Duodenal mucosa (tissue), 2 donors: ENCODE data around the gene GABBR2.

Source experiments
- H3K27ac ChIP-seq: one replicate; pipeline ENCODE4 v1.7.0; 2013; ENCODE audit warnings: low read depth, low read length
- H3K27me3 ChIP-seq, 2 donors: one replicate each; pipeline ENCODE4 v1.7.0; 2013; ENCODE audit warnings: low read length in 2 of 2, control low read depth in 1 of 2; ENCODE audit not compliant: insufficient read depth in 2 of 2, control insufficient read depth in 1 of 2
- H3K36me3 ChIP-seq, 2 donors: one replicate each; pipeline ENCODE4 v1.7.0; 2013; ENCODE audit warnings: low read length in 2 of 2, control low read depth in 1 of 2; ENCODE audit not compliant: insufficient read depth in 2 of 2, control insufficient read depth in 1 of 2
- H3K4me1 ChIP-seq, 2 donors: one replicate each; pipeline ENCODE4 v1.7.0; 2013; ENCODE audit warnings: low read length in 2 of 2, control low read depth in 1 of 2; ENCODE audit not compliant: insufficient read depth in 2 of 2, control insufficient read depth in 1 of 2
- H3K4me3 ChIP-seq, 2 donors: one replicate each; pipeline ENCODE4 v1.7.0; 2013; ENCODE audit warnings: low read length in 2 of 2, low read depth in 1 of 2
- H3K9ac ChIP-seq, 2 donors: one replicate each; pipeline ENCODE4 v1.7.0; 2013; ENCODE audit warnings: low read length in 2 of 2, low read depth in 1 of 2
- H3K9me3 ChIP-seq, 2 donors: one replicate each; pipeline ENCODE4 v1.7.0; 2013; ENCODE audit warnings: low read length in 2 of 2, control low read depth in 1 of 2; ENCODE audit not compliant: control insufficient read depth in 1 of 2

Gene GABBR2

DNA sequence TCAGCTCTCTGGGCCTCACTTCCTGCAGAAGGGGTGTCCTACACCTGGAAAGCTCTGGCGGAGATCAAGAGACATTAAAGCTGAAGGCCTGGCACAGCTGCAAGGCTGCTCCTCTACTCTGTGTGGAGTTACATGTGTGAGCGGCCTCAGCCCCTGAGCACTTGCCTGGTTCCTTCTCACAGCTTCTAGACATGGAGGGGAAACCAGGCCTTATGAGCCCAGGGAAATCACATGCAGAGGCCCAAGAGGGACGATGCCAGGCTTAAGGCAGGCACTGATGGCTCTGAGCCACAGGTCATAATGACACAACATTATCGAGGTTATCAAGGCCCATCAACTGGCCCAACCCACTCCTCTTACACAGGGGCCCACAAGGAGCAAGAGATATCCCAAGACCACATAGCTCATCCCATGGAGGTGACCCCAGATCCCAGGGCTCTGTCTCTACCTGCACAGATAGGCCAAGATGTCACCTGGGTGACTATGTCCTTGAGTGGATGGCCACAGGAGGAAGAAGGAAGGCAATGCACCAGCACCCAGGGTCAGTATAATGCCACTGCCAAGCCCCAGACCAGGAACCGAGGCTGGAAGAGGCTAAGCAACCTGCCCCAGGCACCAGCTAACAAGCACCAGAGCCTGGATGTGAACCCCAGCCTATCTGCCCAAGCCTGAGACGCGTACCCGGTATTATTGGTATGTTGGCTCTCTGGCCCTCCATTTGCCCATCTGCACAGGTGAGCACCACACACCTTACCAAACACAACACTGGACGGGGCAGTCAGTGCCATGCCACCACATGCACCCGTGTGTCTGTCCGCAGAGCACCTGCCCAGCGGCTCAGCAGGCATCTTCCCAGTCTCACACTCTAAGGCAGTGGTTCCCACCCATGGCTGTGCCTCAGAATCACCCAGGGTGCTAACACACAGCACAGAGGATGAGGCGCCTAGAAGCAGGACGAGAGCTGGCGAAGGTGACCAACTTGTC lies 143.3 kb downstream of the GABBR2 start:
- H3K4me3 ChIP-seq: no peak overlapping the region
- no peak overlapping the region for H3K27ac ChIP-seq
- no peaks in the 10 kb centered on the region for H3K36me3 ChIP-seq
- no peak overlapping the region for H3K9ac ChIP-seq
- no peaks in the 10 kb centered on the region for H3K27me3 ChIP-seq
- no peaks in the 10 kb centered on the region for H3K9me3 ChIP-seq
- no peaks in the 10 kb centered on the region for H3K4me1 ChIP-seq

GRCh38 chr9:98564714-98565113 lies 144.0 kb downstream of the GABBR2 start:
- Histone ChIP-seq H3K9me3 (no peaks in the 10 kb centered on the region), H3K36me3 (no peaks in the 10 kb centered on the region), H3K27me3 (no peaks in the 10 kb centered on the region), H3K4me3 (no peak overlapping the region), H3K27ac (no peak overlapping the region), H3K4me1 (no peaks in the 10 kb centered on the region), H3K9ac (no peak overlapping the region)

DNA sequence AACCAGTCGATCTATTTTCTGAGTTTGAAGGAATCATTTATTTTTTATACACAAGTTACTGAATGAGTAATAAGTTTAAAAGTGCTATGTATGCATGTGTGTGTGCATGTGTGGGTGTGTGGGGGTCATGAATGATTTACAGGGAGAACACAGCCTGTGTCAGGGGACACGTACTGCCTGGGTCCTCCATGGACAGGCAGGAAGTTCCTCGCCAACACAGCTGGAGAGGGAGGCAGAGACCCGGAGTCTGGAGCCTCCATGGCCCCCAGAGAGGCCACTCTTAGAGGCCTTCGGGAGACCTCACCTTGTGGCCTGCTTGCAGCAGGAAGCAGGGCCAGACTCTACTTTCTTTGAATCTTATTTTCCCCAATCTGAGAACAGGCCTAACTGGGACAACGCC lies 144.7 kb downstream of the GABBR2 start:
- H3K9me3 ChIP-seq: no peaks in the 10 kb centered on the region
- no peaks in the 10 kb centered on the region for H3K4me1 ChIP-seq
- H3K36me3 ChIP-seq: no peaks in the 10 kb centered on the region
- H3K9ac ChIP-seq: no peak overlapping the region
- no peak overlapping the region for H3K4me3 ChIP-seq
- H3K27ac ChIP-seq: no peak overlapping the region
- H3K27me3 ChIP-seq: no peaks in the 10 kb centered on the region

DNA sequence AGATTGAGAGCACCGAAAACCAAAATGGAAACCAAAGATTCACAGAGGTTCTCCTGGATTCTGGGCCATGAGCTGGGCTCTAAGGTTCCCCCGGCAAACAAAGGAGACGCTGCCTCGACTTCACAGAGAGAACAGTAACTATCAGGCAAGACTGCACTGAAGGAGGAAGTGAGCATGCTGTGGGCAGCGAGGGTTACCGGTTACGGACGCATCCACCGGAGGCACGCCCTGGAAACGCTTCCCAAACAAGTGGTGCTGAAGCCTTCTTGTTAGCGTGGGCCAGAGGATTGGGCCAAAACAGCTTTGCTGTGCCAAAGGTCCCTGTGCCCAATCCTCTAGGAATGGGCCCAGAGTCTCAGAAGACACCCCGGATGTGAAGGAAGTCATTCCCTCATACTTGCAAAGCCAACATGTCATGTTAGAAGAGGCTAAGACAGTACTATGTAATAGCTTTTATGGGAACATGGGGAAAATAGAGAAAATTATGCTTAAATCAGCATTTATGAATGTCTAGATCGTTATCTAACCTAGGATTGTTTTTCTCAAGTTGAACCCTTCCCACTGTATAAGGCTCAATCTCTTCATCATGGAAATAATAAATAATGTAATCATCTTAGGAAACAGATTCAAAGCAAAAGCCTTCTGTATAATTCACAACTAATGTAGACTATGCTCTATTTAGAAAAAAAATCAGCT lies 145.4 kb downstream of the GABBR2 start:
- Histone ChIP-seq H3K27me3 (no peaks in the 10 kb centered on the region), H3K36me3 (no peaks in the 10 kb centered on the region)

GRCh38 chr9:98559561-98559960 lies 149.2 kb downstream of the GABBR2 start:
- peaks cover 0 to 3% of the 10 kb centered on the region in 2 donors for H3K27me3 ChIP-seq
- H3K36me3 ChIP-seq: no peaks in the 10 kb centered on the region
- no peak overlapping the region for H3K9ac ChIP-seq
- no peaks in the 10 kb centered on the region for H3K4me1 ChIP-seq
- H3K9me3 ChIP-seq: no peaks in the 10 kb centered on the region
- H3K27ac ChIP-seq: no peak overlapping the region
- no peak overlapping the region for H3K4me3 ChIP-seq

More for the DNA sequence above, 145.4 kb downstream of the GABBR2 start:
- no peak overlapping the region for H3K4me3 ChIP-seq
- no peak overlapping the region for H3K27ac ChIP-seq
- no peaks in the 10 kb centered on the region for H3K9me3 ChIP-seq
- no peaks in the 10 kb centered on the region for H3K4me1 ChIP-seq
- no peak overlapping the region for H3K9ac ChIP-seq

DNA sequence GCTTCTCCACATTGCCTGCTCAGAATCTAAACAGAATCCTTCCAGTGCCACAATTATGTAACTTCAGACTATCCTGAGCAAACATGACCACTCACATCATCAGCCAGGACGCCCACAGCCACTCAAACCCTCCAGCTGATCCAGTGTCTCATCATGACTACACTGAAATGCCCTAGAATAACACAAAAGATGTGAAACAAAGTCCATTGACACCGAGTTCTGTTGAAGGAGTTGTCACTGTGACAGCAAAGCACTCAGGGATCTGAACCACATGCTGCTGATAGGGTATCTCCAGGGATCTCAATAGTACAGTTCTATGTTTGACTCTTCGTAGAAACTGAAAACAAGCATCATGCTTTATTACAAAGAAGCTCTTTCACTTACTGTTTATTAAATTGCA lies 150.2 kb downstream of the GABBR2 start:
- Histone ChIP-seq H3K27me3 (peaks cover 0 to 3% of the 10 kb centered on the region in 2 donors), H3K4me1 (no peaks in the 10 kb centered on the region), H3K9ac (no peak overlapping the region)

GRCh38 chr9:98556511-98556910 lies 152.2 kb downstream of the GABBR2 start:
- Histone ChIP-seq H3K27me3 (peaks cover 0 to 3% of the 10 kb centered on the region in 2 donors), H3K9ac (no peak overlapping the region), H3K4me3 (no peak overlapping the region), H3K36me3 (no peaks in the 10 kb centered on the region), H3K9me3 (no peaks in the 10 kb centered on the region), H3K27ac (no peak overlapping the region), H3K4me1 (no peaks in the 10 kb centered on the region)

More for the DNA sequence above, 150.2 kb downstream of the GABBR2 start:
- Histone ChIP-seq H3K4me3 (no peak overlapping the region), H3K27ac (no peak overlapping the region), H3K36me3 (no peaks in the 10 kb centered on the region), H3K9me3 (no peaks in the 10 kb centered on the region)

- Histone ChIP-seq H3K9me3 (no peaks in the 10 kb centered on the region), H3K4me3 (no peak overlapping the region), H3K27ac (no peak overlapping the region), H3K4me1 (no peaks in the 10 kb centered on the region), H3K27me3 (peaks cover 0 to 3% of the 10 kb centered on the region in 2 donors), H3K36me3 (no peaks in the 10 kb centered on the region), H3K9ac (no peak overlapping the region)
Measured at GRCh38 chr9:98555651-98556465, 152.9 kb downstream of the GABBR2 start.

- no peaks in the 10 kb centered on the region for H3K9me3 ChIP-seq
- no peak overlapping the region for H3K27ac ChIP-seq
- peaks cover 0 to 3% of the 10 kb centered on the region in 2 donors for H3K27me3 ChIP-seq
- H3K36me3 ChIP-seq: no peaks in the 10 kb centered on the region
- no peak overlapping the region for H3K4me3 ChIP-seq
- H3K9ac ChIP-seq: no peak overlapping the region
- no peaks in the 10 kb centered on the region for H3K4me1 ChIP-seq
Measured at GRCh38 chr9:98554752-98555151, 154.0 kb downstream of the GABBR2 start.
